GM15510 (cell line): Measurements from ENCODE around the gene INPP4A.

ENCODE experiments used
- POLR2A ChIP-seq: IDR thresholded peaks from 3 replicates; pipeline ENCODE4 v1.6.1; 2011; ENCODE audit warnings: borderline replicate concordance; ENCODE audit not compliant: insufficient read length; ENCODE audit errors: extremely low read depth

INPP4A gene

DNA sequence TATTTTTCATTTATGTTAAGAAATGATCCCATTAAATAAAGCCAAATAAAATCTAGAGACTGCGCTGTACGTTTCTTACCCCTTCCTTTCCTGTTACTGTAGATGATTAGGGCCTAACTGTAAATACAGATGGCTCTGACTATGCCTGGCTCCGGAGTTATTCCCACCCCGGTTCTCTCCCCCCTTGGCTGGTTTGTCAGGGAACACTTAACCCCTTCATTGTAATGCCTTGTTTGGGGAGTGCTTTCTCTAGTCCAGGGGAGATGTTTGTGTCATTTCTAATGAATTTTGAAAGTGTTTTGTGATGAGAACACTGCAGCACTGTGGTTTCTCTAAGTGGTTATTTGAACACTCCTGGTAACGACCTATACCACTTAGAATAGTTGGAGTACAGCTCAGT is 172.5 kb downstream of the INPP4A start:
- no peak for TF ChIP-seq POLR2A

DNA sequence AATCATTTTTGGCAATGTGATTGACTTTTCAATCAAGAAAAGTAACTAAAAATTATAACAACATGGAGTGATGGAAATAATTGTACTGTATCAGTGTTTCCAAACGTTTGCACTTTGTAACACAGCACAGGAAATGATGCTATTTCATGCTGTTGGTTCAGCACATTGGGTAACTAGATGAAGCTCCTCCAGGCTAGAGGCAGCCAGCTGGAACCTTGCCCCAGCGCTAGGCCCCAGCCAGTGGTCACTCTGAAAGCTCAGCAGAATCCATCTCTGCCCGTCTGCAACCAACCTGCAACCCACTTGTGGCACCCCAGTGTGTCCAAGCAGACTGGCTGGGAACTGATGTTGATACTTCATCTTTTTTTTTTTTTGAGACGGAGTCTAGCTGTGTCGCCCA is 179.0 kb downstream of the INPP4A start:
- no peak for TF ChIP-seq POLR2A

DNA sequence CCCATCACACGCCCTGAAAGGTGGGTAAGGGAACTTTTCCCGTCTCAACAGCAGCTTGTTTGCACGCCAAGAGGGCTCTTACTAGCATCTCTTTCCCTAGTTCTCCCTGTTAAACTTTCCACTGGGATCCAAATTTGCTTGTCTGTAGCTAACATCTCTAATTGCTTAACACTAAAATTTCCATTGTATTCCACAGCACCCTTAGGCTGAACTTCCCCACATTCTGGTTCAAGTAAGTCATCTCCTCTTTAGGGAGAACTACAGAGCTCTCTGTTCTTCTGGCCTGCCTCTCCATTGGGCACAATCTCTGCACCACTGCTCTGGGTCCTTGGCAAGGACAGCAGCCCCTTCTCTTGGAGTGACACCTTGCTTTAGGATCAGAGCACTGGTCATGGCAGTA is 187.7 kb downstream of the INPP4A start:
- TF ChIP-seq POLR2A, result no peak

DNA sequence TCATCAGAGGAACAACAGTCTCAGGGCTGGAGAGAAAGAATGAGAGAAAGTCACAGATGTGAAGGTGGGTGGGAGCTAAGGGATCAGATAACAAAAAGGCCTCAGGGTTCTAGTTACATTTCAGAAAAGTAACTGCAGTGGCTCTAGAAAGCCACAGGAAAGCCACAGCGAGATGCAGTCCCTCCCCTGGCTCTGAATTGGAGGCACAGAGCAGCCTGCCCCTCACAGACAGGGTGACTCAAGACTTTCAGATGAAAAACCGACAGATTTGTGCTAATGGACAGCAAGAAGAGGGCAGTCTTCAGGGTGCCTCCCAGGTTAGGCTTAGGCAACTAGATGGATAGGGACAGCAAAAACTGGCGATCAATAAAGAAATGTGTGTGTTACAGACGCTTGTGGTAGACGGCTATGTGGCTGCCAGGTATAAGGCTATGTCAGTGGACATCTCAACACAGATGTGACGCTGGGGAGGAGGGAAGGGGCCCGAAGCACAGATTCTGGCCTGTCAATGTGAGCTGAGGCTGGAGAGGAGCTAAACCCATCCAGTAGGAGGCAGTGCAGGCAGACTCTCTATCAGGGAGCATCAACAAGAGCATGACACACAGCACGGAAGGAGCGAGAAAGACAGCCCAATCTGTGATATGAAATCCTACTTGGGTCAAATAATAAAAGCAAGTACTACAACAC is 189.9 kb downstream of the INPP4A start:
- no peak for TF ChIP-seq POLR2A

DNA sequence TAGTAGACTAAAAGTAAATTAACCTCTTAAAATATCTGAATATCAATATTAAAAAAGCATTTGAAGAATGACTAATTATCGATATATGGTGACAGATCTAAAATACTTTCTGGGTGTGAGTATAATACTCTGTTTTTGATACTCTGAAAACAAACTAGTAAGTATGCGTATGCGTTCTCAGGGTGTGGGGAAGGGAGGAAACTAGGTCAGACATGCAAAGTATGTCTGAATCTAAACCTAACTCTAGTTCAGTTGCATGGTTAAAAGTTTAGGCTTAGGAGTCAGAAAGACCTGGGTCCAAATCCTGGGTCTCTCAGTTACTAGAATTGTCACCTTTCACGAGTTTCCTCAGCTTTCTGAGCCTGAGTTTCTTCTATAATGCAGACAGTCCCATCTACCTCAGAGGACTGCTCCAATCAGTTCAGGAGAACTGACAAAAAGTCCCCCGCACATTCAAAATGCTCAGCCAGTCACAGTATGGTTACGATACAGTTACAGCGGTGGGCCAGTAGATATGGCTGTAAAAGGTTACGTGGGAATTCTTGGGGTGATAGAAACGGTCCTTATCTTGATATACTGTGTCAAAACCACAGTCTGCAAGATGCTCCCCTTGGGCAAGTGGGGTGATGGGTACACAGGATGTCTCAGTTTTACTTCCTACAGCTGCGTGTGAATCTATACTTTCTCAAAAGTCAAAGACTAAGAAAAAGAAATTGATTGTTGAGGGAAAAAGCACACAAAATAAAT is 192.9 kb downstream of the INPP4A start:
- TF ChIP-seq POLR2A, result no peak

DNA sequence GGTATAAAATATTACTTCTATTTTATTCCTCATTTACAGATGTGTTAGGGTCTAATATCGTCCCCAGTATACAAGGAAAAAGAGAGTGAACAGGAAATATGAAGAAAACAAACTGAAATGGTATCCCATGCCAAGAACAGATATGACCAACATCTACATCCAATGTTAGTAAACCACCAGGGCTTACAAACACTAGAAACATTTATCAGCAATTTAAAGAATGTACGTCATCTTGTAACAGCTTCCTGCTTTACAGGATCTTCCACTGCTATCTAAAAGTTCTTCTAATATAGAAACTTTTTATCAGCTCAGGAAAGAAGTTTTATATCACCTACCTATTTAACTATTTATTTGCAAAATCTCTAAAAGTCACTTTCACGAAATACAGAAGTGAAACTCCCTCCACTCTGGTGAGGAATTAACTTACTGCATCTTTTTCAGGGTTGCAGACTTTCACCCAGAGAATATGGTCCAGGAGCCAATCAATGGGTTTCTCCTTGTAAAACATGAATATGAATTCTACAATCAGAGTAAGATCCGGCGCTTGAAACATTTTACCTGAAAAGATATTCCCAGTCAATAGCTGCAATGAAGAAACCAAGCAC is 198.9 kb downstream of the INPP4A start:
- TF ChIP-seq POLR2A, result no peak
